Activated T-helper 2 cell treated with anti-CD3 and anti-CD28 coated beads, Interferon-gamma antibody, Interleukin-2, Interleukin-4, amounts not matched to agents 10 μg/mL and 5 μg/mL and 100 μg/mL, durations not matched to agents 14 hours and 24 hours and 36 hours (primary cell): Measurements from ENCODE around the gene B4GALNT3. TPM values are rescaled to one million over a fixed set of nuclear protein-coding genes. Genes with fewer than 3 reads are reported as not detected.

ENCODE experiments used
- DNase-seq: peaks from one replicate; pipeline ENCODE4 v3.0.0; 2021; ENCODE audit warnings: low spot score
- H3K27ac Mint-ChIP-seq: one replicate; pipeline ENCODE4 v1.8.0; 2021; ENCODE audit warnings: mixed read lengths
- H3K27me3 Mint-ChIP-seq: one replicate; pipeline ENCODE4 v1.8.0; 2021; ENCODE audit warnings: low read depth, mixed read lengths
- H3K36me3 Mint-ChIP-seq: one replicate; pipeline ENCODE4 v1.8.0; 2021; ENCODE audit warnings: low read depth, mixed read lengths
- H3K4me1 Mint-ChIP-seq: one replicate; pipeline ENCODE4 v1.8.0; 2021; ENCODE audit warnings: low read depth, mixed read lengths
- H3K4me3 Mint-ChIP-seq: one replicate; pipeline ENCODE4 v1.8.0; 2021; ENCODE audit warnings: low read depth, mild to moderate bottlenecking, moderate library complexity, mixed read lengths
- H3K9me3 Mint-ChIP-seq: one replicate; pipeline ENCODE4 v1.8.0; 2021; ENCODE audit warnings: mixed read lengths
- intact Hi-C: fragments of 100-400 bp; cut with micrococcal nuclease; formaldehyde crosslinking; loops from one replicate; pipeline ENCODE4 v1.15.1; 2023
- total RNA-seq: library from RNA; stranded (reverse); gene quantifications from 2 replicates; pipeline ENCODE4 v1.2.3, GENCODE V29; 2022

The B4GALNT3 gene
- total RNA-seq, 1 donor from 2014 or later = 6.9 TPM

DNA sequence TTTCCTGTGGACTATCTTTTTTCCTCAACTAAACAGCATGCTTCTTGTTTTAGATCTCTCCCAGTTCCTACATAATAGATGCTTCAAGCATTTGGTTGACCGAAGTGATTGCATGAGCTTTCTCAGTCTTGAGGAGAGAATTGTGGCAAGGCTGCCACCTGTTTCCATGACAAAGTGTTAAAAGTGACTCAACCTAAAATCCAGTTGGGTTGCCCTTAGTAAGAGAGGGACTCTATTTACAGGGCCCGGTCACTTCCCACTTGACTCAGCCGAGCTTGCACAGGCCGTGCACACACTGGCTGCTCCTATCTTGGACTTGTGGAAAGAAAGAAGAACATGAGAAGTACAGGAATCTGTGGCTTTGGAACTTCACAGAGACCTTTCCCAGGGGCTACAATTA lies 2.1 kb upstream of the B4GALNT3 start:
- DNase-seq = no peak

DNA sequence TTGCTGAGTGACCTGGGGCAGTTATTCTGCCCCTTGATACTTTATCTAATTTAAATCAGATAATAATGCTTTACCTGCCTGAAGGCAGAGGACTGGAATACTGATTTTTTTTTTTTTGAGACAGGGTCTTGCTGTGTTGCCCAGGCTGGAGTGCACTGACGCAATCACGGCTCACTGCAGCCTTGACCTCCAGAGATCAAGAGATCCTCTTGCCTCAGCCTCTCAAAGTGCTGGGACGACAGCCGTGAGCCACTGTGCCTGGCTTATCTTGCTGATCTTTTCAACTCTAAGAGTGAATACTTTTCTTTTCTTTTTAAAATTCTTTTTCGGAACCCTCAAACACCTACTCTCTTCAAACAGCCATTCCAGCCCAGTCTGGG lies 699 bp upstream of the B4GALNT3 start:
- H3K36me3 Mint-ChIP-seq = no peaks in the 10 kb centered on the region
- H3K9me3 Mint-ChIP-seq = no peaks in the 10 kb centered on the region
- H3K4me3 Mint-ChIP-seq = peak overlapping the region; percentile 65
- intact Hi-C loops = loop anchor here (10.0 kb wide), 1 partner anchor 216 kb away; no protein-coding TSS in a partner anchor
- peaks cover 62% of the 10 kb centered on the region for H3K27me3 Mint-ChIP-seq
- H3K27ac Mint-ChIP-seq = no peak overlapping the region
- peaks cover 5% of the 10 kb centered on the region for H3K4me1 Mint-ChIP-seq
- DNase-seq = no peak

More for the DNA sequence above, 2.1 kb upstream of the B4GALNT3 start:
- intact Hi-C loops = loop anchor here (10.0 kb wide), 1 partner anchor 217 kb away; no protein-coding TSS in a partner anchor
- no peaks in the 10 kb centered on the region for H3K9me3 Mint-ChIP-seq
- H3K27me3 Mint-ChIP-seq = peaks cover 50% of the 10 kb centered on the region
- no peaks in the 10 kb centered on the region for H3K36me3 Mint-ChIP-seq
- H3K27ac Mint-ChIP-seq = no peak overlapping the region
- H3K4me1 Mint-ChIP-seq = peaks cover 5% of the 10 kb centered on the region
- H3K4me3 Mint-ChIP-seq = peak overlapping the region; percentile 23

DNA sequence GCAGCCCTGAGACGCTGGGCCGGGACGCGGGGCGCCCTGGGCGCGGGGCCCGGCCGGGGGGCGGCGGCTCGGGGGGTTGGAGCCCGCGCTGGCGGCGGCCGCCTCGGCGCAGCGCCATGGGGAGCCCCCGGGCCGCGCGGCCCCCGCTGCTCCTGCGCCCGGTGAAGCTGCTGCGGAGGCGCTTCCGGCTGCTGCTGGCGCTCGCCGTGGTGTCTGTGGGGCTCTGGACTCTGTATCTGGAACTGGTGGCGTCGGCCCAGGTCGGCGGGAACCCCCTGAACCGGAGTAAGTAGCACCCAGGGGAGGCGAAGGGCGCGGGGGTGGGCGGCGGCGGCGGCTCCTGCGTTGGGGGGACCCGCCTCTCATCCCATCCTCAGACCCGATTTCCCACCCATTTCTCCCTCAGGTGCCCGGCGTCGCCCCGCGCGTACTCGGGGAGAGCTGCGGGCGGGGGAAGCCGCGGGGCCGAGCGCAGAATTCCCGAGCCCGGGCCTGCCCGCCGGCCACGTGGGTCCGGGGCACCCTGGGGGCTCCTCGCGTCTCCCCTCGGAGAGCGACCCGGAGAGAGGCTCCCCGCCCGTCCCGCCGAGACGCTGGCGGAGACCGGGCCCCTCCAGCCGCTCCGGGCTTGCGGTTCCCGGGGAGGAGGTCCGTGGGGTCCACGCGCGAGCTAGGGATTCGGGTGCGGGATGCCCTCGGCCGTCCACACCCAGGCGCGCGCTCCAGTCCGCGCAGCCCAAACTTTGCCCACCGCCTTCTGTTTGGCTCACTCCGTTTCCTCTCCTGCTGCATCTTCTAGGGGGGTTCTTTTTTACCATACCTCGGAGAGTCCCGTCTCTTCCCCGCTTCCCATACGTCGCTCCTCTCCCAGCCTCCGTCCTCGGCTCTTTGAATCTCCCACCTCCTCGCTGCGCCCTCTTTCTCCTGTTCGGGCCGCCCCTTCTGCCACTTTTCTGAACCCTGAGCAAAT lies 807 bp downstream of the B4GALNT3 start:
- Mint-ChIP-seq H3K4me3 (peak overlapping the region; percentile 84), H3K4me1 (peaks cover 5% of the 10 kb centered on the region), H3K27me3 (peaks cover 74% of the 10 kb centered on the region), H3K9me3 (no peaks in the 10 kb centered on the region), H3K36me3 (no peaks in the 10 kb centered on the region), H3K27ac (no peak overlapping the region)
- peak; percentile 24 for DNase-seq
- intact Hi-C loops = no loop called here

DNA sequence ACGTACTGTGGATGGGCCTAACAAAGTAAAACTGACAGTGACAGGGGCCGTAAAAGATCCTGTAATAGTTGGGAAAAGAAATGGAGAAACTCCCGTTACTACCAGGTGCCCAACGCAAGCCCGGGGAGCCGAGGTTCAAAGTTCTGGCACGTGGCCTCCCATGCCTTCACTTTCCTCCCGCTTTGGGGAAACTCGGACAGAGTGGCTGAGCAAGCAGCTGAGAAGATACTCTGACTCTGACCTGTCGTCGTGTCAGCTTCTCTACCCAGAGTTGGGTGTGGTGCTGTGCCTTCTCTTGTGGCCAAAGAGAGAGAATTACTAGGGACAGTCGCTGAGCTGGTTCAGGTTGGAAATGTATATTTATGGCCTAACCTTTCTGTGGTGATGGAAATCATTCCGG lies 1.7 kb downstream of the B4GALNT3 start:
- Mint-ChIP-seq H3K36me3 (no peaks in the 10 kb centered on the region), H3K9me3 (no peaks in the 10 kb centered on the region), H3K4me3 (peak overlapping the region; percentile 84), H3K27ac (no peak overlapping the region), H3K4me1 (peaks cover 5% of the 10 kb centered on the region), H3K27me3 (peaks cover 69% of the 10 kb centered on the region)
- intact Hi-C loops = no loop called here
- no peak for DNase-seq

DNA sequence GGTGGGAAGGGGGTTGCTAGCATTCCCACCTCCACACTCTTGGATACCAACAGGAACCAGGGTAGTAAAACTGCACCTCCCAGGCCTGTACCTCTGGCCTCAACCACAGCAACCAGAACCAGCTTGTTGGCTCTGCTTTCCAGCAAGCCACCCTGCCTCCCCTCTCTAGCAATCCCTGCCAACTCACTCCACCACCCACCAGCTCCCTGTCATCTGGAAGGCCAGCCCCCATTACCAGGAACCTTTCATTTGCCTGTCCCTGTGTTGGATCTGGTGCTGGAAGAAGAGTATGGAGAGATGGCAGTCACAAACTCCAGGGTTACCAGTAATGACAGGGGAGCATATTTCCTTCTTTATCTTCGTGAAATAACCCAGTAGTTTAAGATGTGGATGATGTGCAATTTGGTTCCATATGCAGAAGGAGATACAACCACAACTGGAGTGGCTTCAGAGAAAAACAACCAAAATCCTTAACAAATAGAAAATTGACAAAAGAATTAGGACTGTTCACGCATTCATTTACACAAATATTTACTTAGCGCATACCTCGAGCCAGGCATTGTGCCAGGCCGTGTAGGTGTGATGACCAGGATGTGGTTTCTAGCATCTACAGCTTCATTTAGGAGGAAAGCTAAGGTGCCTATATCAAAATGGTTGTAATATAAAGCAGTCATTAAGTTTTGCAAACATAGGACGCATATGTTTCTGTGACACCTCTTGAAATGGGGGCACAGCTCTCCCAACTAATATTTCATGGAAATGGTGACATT lies 3.4 kb downstream of the B4GALNT3 start:
- intact Hi-C loops = no loop called here
- no peak overlapping the region for H3K4me3 Mint-ChIP-seq
- no peaks in the 10 kb centered on the region for H3K9me3 Mint-ChIP-seq
- DNase-seq = no peak
- no peak overlapping the region for H3K27ac Mint-ChIP-seq
- H3K4me1 Mint-ChIP-seq = peaks cover 5% of the 10 kb centered on the region
- H3K36me3 Mint-ChIP-seq = no peaks in the 10 kb centered on the region
- H3K27me3 Mint-ChIP-seq = peaks cover 58% of the 10 kb centered on the region

DNA sequence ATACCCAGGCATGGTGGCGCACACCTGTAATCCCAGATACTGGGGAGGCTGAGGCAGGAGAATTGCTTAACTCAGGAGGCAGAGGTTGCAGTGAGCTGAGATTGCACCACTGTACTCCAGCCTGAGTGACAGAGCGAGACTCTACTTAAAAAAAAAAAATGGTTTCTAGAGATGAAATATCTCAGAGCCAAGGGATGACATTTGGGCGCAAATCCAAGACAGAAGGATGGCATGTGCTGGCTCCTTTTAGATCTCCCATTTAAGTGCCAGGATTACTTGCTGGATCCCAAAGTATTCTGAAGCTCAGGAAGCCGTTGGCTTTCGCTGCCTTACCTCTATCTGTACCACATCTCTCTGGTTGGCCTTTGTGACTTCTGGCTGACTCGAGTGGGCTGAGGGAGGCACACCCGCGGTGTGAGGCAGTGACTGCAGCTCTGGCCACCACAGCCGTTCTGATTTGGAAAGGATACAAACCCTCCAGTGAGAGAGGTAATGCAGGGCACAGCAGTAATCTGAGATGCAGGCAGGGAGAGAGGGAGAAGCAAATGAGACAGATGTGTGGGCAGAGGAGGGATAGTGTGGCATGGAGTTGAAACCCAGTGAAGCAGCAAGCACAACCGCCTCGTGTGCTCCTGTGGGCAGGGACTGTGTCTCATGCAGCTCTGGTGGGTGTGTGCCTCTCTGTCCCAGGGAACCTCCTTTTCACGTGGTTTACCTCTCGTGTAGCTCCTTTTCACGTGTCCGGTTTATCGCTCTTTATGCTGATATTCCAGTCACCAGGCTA lies 4.9 kb downstream of the B4GALNT3 start:
- Mint-ChIP-seq H3K36me3 (no peaks in the 10 kb centered on the region), H3K4me3 (no peak overlapping the region), H3K9me3 (no peaks in the 10 kb centered on the region), H3K27ac (no peak overlapping the region), H3K4me1 (peaks cover 5% of the 10 kb centered on the region), H3K27me3 (peaks cover 48% of the 10 kb centered on the region)
- intact Hi-C loops = no loop called here
- DNase-seq = no peak

DNA sequence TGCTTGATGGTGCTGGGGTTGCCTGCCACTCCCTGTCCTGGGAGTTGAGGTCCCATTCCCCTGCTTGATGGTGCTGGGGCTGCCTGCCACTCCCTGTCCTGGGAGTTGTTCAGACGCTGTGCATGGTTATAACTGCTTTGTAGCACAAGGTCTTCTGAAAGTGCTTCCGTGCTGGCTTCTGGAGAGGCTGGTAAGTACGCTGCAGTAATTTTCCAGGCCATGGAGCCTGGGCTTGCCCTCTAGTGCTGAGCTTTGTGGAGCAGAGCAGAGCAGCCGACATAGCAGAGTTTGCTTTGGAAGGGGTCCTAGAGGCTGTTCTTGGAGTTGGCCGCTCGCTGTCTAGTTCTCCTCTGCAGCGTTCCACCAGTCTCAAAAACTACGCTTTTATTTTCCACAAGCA lies 6.3 kb downstream of the B4GALNT3 start:
- H3K4me3 Mint-ChIP-seq = no peak overlapping the region
- H3K4me1 Mint-ChIP-seq = peaks cover 3% of the 10 kb centered on the region
- H3K27ac Mint-ChIP-seq = no peak overlapping the region
- DNase-seq = no peak
- H3K36me3 Mint-ChIP-seq = no peaks in the 10 kb centered on the region
- intact Hi-C loops = no loop called here
- H3K27me3 Mint-ChIP-seq = peaks cover 45% of the 10 kb centered on the region
- no peaks in the 10 kb centered on the region for H3K9me3 Mint-ChIP-seq

DNA sequence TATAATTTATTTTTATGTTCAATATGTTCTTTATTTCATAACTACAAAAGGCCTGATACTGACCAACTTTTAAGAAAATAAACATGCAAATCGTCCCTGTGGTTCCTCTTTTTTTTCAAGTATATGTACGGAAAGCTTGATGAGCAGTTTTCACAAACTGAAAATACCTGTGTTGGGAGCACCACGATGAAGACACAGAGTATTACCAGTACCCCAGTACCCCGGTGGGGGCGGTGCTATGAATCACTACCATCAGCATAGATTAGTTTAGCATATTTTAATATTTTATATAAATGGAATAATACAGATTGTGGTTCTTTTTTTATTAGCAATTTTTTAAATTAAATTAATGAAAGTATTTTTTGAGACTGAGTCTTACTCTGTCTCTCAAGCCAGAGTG lies 7.0 kb downstream of the B4GALNT3 start:
- no peaks in the 10 kb centered on the region for H3K9me3 Mint-ChIP-seq
- peaks cover 38% of the 10 kb centered on the region for H3K27me3 Mint-ChIP-seq
- H3K27ac Mint-ChIP-seq = no peak overlapping the region
- H3K4me1 Mint-ChIP-seq = no peaks in the 10 kb centered on the region
- intact Hi-C loops = no loop called here
- H3K36me3 Mint-ChIP-seq = no peaks in the 10 kb centered on the region
- no peak for DNase-seq
- H3K4me3 Mint-ChIP-seq = no peak overlapping the region

DNA sequence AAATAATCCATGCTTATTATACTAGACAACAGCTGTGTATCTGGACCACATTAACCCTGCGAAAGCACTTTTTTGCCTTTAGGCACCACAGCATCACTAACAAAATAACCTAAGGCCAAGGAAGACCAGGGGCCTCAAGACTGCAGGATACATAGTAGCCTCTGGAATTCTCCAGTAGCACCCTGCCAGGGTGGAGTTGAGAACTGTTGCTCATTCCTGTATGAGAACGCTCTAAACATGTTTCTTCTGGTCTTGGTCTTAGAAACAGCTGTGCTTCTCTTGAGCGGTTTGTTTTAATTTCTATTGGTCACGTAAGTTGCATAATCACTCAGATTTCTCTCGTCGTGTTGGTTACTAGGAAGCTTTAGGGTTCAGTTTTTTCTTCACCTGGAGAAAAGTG lies 7.9 kb downstream of the B4GALNT3 start:
- no peak for DNase-seq
- Mint-ChIP-seq H3K9me3 (no peaks in the 10 kb centered on the region), H3K4me3 (no peak overlapping the region), H3K27ac (no peak overlapping the region), H3K36me3 (no peaks in the 10 kb centered on the region), H3K27me3 (peaks cover 30% of the 10 kb centered on the region), H3K4me1 (no peaks in the 10 kb centered on the region)
- intact Hi-C loops = no loop called here

DNA sequence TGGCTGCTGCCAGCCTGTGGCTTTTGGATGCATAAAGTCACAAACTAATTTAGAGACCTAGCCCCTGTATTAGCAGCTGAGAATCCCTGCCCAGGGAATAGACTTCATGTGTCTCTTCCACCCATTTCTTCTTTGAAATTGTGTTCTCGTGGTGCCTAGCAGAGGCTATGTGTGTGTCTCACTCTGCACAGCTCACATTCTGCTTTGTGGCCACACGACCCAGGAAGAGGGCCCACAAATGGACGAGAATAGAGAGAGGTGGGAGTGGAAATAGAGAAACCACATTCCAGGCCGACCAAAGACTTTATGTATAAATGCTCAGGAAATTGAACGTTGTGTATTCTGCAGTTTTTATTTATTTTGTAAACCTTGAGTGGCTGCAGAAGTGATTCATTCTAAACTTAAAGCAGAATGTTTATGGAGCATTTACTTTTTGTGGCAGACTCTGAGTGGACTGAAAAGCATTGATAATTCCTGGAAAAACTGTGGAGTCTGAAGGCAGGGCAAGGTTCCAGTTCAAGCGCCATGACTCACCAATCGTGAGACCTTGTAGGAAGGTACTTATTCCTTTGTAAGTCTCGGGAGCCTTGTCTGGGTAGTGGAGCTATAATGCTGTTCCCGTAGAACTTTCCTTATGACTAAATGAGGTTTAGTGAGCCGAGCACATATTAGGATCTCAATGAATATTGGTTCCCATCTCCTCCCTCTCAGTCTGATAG lies 9.1 kb downstream of the B4GALNT3 start:
- Mint-ChIP-seq H3K27ac (no peak overlapping the region), H3K4me1 (no peaks in the 10 kb centered on the region), H3K36me3 (no peaks in the 10 kb centered on the region), H3K9me3 (no peaks in the 10 kb centered on the region), H3K4me3 (no peak overlapping the region), H3K27me3 (peaks cover 24% of the 10 kb centered on the region)
- intact Hi-C loops = no loop called here
- no peak for DNase-seq

DNA sequence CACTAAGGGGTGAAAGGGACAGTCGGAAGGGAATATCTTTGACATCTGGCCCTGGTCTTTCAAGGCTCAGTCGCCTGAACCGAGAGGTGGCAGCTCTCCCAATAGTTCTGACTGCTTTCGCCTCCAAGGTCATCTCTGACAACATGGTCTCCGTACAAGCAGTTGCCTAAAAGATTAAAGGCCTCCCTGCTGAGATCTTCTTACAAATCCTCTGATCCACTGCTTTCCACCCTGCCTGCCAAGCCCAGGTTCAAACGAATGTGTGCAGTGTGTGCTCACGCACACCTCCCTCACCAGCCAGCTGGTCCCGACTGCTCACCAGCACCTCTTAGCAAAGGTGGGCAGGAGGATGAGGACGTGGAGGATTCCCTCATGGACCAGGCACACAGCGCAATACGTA lies 10.4 kb downstream of the B4GALNT3 start:
- no peaks in the 10 kb centered on the region for H3K9me3 Mint-ChIP-seq
- H3K36me3 Mint-ChIP-seq = no peaks in the 10 kb centered on the region
- intact Hi-C loops = no loop called here
- no peak overlapping the region for H3K27ac Mint-ChIP-seq
- H3K27me3 Mint-ChIP-seq = peaks cover 21% of the 10 kb centered on the region
- DNase-seq = no peak
- H3K4me1 Mint-ChIP-seq = no peaks in the 10 kb centered on the region
- H3K4me3 Mint-ChIP-seq = no peak overlapping the region

DNA sequence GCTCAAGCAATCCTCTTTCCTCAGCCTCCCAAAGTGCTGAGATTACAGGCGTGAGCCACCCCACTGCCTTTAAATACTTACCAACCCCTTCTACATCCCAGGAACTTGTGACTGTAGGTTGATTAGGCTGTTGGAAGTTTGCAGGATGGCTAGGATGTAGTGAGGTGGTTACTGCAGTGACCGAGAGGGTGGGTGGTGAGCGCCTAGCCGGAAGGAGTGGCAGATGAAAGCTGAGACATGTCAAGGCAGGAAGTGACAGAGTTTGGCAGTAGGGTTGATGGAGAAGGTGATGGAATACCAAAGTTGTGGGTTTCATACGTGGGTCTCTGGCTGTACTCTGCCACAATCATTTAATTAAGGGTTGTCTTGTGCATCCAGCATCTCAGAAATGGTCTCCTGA lies 13.5 kb downstream of the B4GALNT3 start:
- Mint-ChIP-seq H3K9me3 (no peaks in the 10 kb centered on the region), H3K4me3 (no peak overlapping the region), H3K4me1 (no peaks in the 10 kb centered on the region), H3K27me3 (peaks cover 29% of the 10 kb centered on the region), H3K27ac (no peak overlapping the region), H3K36me3 (no peaks in the 10 kb centered on the region)
- DNase-seq = no peak
- intact Hi-C loops = no loop called here
